ENCODE data around the gene FALEC. TPM values are rescaled to one million over a fixed set of nuclear protein-coding genes. Genes with fewer than 3 reads are reported as not detected.

Gene FALEC
- total and polyA plus RNA-seq, 2 of the 8 experiments (the other 6 are each of a cell fraction or from before 2014, with no cell fraction given), result not detected

DNA sequence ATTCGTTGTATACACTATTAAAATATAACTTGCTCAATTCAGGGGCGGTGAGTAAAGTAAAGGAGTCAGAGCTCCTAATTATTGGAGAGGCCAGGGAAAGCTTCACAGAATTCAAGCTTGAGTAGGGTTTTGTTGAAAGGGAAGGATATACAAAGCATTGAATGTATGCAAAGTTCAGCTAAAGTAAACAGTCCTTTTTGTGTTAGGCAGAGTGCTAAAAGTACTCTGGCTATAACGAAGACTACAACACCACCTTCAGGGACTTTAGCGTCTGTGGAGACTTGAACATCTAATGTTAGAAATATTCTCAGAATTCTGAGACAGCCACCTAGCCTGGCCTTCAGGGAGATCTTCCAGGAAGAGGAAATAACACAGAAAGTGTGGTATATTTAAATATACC is 1.1 kb downstream of the FALEC start:
- no peak overlapping the region for H3K4ac ChIP-seq (replicated peaks; ENCODE audit: insufficient read length, low read depth, low read length)
- no peak overlapping the region for H4K8ac ChIP-seq (ENCODE audit: extremely low read depth, insufficient read depth, low read length)
- H2BK12ac ChIP-seq (ENCODE audit: low read depth, low read length), result no peak overlapping the region
- peak overlapping the region; percentile 72 to 91 (median 76); a peak in 7 of 8 replicates for H3K4me3 ChIP-seq (ENCODE audit: extremely low read depth in 1 of 4, insufficient read depth in 2 of 4, low read depth in 3 of 4, low read length in 4 of 4)
- H4K91ac ChIP-seq (replicated peaks; ENCODE audit: insufficient read length, low read length), result no peak overlapping the region
- H2AFZ ChIP-seq (ENCODE audit: low read length), result 0 out of 2 replicates have a peak overlapping the region, but pooled peaks have one; percentile 54
- no peaks in the 10 kb centered on the region for H3K79me1 ChIP-seq (ENCODE audit: low read depth, low read length)
- no peaks in the 10 kb centered on the region for H3K36me3 ChIP-seq (ENCODE audit: control insufficient read depth in 2 of 4, insufficient read depth in 4 of 4, low read length in 3 of 4)
- FAIRE-seq, result no peak
- no peak overlapping the region for H2AK5ac ChIP-seq (ENCODE audit: low read depth, low read length)
- no peak overlapping the region for H3K14ac ChIP-seq (ENCODE audit: insufficient read length)
- H2BK5ac ChIP-seq (ENCODE audit: low read depth, low read length), result no peak overlapping the region
- no peaks in the 10 kb centered on the region for H4K20me1 ChIP-seq (replicated peaks in 1 of 2; ENCODE audit: control insufficient read depth in 1 of 2, insufficient read depth in 2 of 2, low read length in 2 of 2)
- 62% methylated on average over 4 of the region's 4 CpGs; no CpG with 5 or more reads in 1 of the 2 experiments for WGBS, 2 experiments (ENCODE audit: extremely low coverage in 1 of 2, insufficient coverage in 1 of 2, insufficient read length in 1 of 2, insufficient replicate concordance in 2 of 2, low coverage in 1 of 2, low lambda C conversion rate in 2 of 2, missing lambda C conversion rate in 1 of 2)
- ChIA-PET CTCF (ENCODE audit: partially characterized antibody) (interaction anchor here (0.6 to 22.4 kb wide), 11 partner anchors 16 to 152 kb away, joined by 3 to 253 read pairs (median 3); no protein-coding TSS in a partner anchor), POLR2A (ENCODE audit: partially characterized antibody) (interaction anchor here (0.5 to 2.4 kb wide), 10 partner anchors 8 to 420 kb away, joined by 3 to 10 read pairs (median 8); partner anchors contain the start of genes ADAMTSL4, APH1A and TARS2)
- no peaks in the 10 kb centered on the region for H3K9me3 ChIP-seq (ENCODE audit: insufficient read depth in 2 of 2, low read depth in 1 of 2, low read length in 1 of 2)
- H2BK20ac ChIP-seq (ENCODE audit: low read length), result no peak overlapping the region
- peaks cover 0 to 4% (median 3%) of the 10 kb centered on the region in 4 experiments; a peak in 5 of 7 replicates for H3K4me1 ChIP-seq (replicated peaks in 1 of 4; ENCODE audit: control insufficient read depth in 3 of 4, insufficient read depth in 4 of 4, low read length in 3 of 4)
- H3K23ac ChIP-seq (ENCODE audit: insufficient read length), result no peak overlapping the region
- no peaks in the 10 kb centered on the region; a peak in 1 of 7 replicates for H3K27me3 ChIP-seq (replicated peaks in 1 of 4; ENCODE audit: control insufficient read depth in 3 of 4, extremely low read depth in 1 of 4, insufficient read depth in 3 of 4, low read length in 3 of 4)
- no peak for TF ChIP-seq SP2 (IDR thresholded peaks at IDR 0.05; ENCODE audit: low read length)
- TF ChIP-seq RAD21 (IDR thresholded peaks at IDR 0.05 in 1 of 2, conservative IDR thresholded peaks at IDR 0.05 in 1 of 2; ENCODE audit: low read depth in 2 of 2, low read length in 2 of 2), result peak; percentile 25 to 31; a peak in 2 of 4 replicates
- no peak overlapping the region; a peak in 2 of 7 replicates for H3K9ac ChIP-seq (replicated peaks in 1 of 4; ENCODE audit: extremely low read depth in 1 of 4, low read depth in 3 of 4, low read length in 3 of 4)
- H2BK120ac ChIP-seq (replicated peaks; ENCODE audit: low read depth, low read length), result no peak overlapping the region
- DNase-seq (ENCODE audit: low read depth in 1 of 2, low spot score in 2 of 2), result no peak
- H3K18ac ChIP-seq (ENCODE audit: extremely low read depth, low read length), result no peak overlapping the region
- H3K27ac ChIP-seq (ENCODE audit: low read depth, low read length), result no peak overlapping the region
- no peaks in the 10 kb centered on the region for H3K79me2 ChIP-seq (ENCODE audit: control insufficient read depth in 1 of 2, insufficient read depth in 2 of 2, low read length in 2 of 2)
- H3K56ac ChIP-seq (replicated peaks; ENCODE audit: insufficient read length, low read depth, low read length), result no peak overlapping the region
- peak overlapping the region; percentile 88 to 91 for H3K4me2 ChIP-seq (ENCODE audit: insufficient read depth in 1 of 2, low read depth in 2 of 2, low read length in 2 of 2)
- H4K5ac ChIP-seq (ENCODE audit: insufficient read length, low read depth, low read length), result no peak overlapping the region
- no peak overlapping the region for H2BK15ac ChIP-seq (ENCODE audit: low read length)
- peaks cover 5% of the 10 kb centered on the region for H3K23me2 ChIP-seq (ENCODE audit: low read depth, low read length)
